ENCODE results near the gene ABL1. TPM values are rescaled to one million over a fixed set of nuclear protein-coding genes. Genes with fewer than 3 reads are reported as not detected.

Gene ABL1
- total and polyA plus RNA-seq, 7 donors = 24.5 to 127 (median 69.6) TPM

GRCh38 chr9:130825351-130825651 lies 9.8 kb upstream of the ABL1 start:
- Histone ChIP-seq H3K27me3 (no peaks in the 10 kb centered on the region), H3K9me3 (no peaks in the 10 kb centered on the region), H3K4me1 (peaks cover 0 to 50% (median 45%) of the 10 kb centered on the region in 4 donors), H3K4me3 (no peak overlapping the region), H3K36me3 (no peaks in the 10 kb centered on the region), H3K27ac (peak overlapping the region; percentile 70 to 82 (median 80))
- no peak for DNase-seq
- TF ChIP-seq POLR2AphosphoS5 (IDR thresholded peaks at IDR 0.05) (no peak), EP300 (IDR thresholded peaks at IDR 0.05) (no peak), CTCF (IDR thresholded peaks at IDR 0.05) (no peak), POLR2A (IDR thresholded peaks at IDR 0.05) (no peak)
- intact Hi-C loops (cut with DNase I) = no loop called here

GRCh38 chr9:130825809-130826208 lies 9.2 kb upstream of the ABL1 start:
- intact Hi-C loops (cut with DNase I) = no loop called here
- H3K27ac ChIP-seq = peak overlapping the region; percentile 70 to 82 (median 80)

GRCh38 chr9:130829762-130830161 lies 5.3 kb upstream of the ABL1 start:
- DNase-seq = no peak
- TF ChIP-seq CTCF (IDR thresholded peaks at IDR 0.05) = no peak
- TF ChIP-seq POLR2AphosphoS5 (IDR thresholded peaks at IDR 0.05) = no peak
- TF ChIP-seq POLR2A (IDR thresholded peaks at IDR 0.05) = no peak
- no peak for TF ChIP-seq EP300 (IDR thresholded peaks at IDR 0.05)
- WGBS, 2 donors = 91 to 97% methylated on average over 1 of the region's 1 CpG
- Histone ChIP-seq H3K27me3 (no peaks in the 10 kb centered on the region), H3K4me3 (no peak overlapping the region), H3K36me3 (no peaks in the 10 kb centered on the region), H3K27ac (peak overlapping the region in 1 of 4 donors; percentile 54), H3K9me3 (no peaks in the 10 kb centered on the region), H3K4me1 (peaks cover 0 to 54% (median 48%) of the 10 kb centered on the region in 4 donors)
- intact Hi-C loops (cut with DNase I) = no loop called here

More at GRCh38 chr9:130825809-130826208, 9.2 kb upstream of the ABL1 start:
- no peak for DNase-seq
- no peak for TF ChIP-seq CTCF (IDR thresholded peaks at IDR 0.05)
- no peak for TF ChIP-seq EP300 (IDR thresholded peaks at IDR 0.05)
- TF ChIP-seq POLR2AphosphoS5 (IDR thresholded peaks at IDR 0.05) = no peak
- TF ChIP-seq POLR2A (IDR thresholded peaks at IDR 0.05) = no peak
- H3K4me1 ChIP-seq = peaks cover 0 to 50% (median 46%) of the 10 kb centered on the region in 4 donors
- 91 to 95% methylated on average over 5 of the region's 5 CpGs for WGBS, 2 donors
- H3K4me3 ChIP-seq = no peak overlapping the region
- H3K27me3 ChIP-seq = no peaks in the 10 kb centered on the region
- no peaks in the 10 kb centered on the region for H3K36me3 ChIP-seq
- H3K9me3 ChIP-seq = no peaks in the 10 kb centered on the region

- Histone ChIP-seq H3K9me3 (no peaks in the 10 kb centered on the region), H3K4me1 (peaks cover 0 to 50% (median 43%) of the 10 kb centered on the region in 4 donors), H3K36me3 (no peaks in the 10 kb centered on the region), H3K4me3 (no peak overlapping the region), H3K27me3 (no peaks in the 10 kb centered on the region), H3K27ac (peak overlapping the region in 2 of 4 donors; percentile 37 to 54)
- no peak for TF ChIP-seq POLR2AphosphoS5 (IDR thresholded peaks at IDR 0.05)
- no peak for DNase-seq
- intact Hi-C loops (cut with DNase I) = no loop called here
- 50 to 75% methylated on average over 3 of the region's 3 CpGs for WGBS, 2 donors
Observed at GRCh38 chr9:130830231-130830760, 4.8 kb upstream of the ABL1 start.

- Histone ChIP-seq H3K27ac (peak overlapping the region in 2 of 4 donors; percentile 37 to 54), H3K36me3 (no peaks in the 10 kb centered on the region), H3K9me3 (no peaks in the 10 kb centered on the region), H3K4me1 (peaks cover 0 to 42% (median 35%) of the 10 kb centered on the region in 4 donors), H3K27me3 (no peaks in the 10 kb centered on the region), H3K4me3 (no peak overlapping the region)
- no peak for TF ChIP-seq CTCF (IDR thresholded peaks at IDR 0.05)
- no peak for DNase-seq
- intact Hi-C loops (cut with DNase I) = no loop called here
Observed at GRCh38 chr9:130831077-130831476, 4.0 kb upstream of the ABL1 start.

Data from sigmoid colon (tissue), 7 donors.